Measurements from ENCODE around the gene TBC1D1. TPM values are rescaled to one million over a fixed set of nuclear protein-coding genes. Genes with fewer than 3 reads are reported as not detected.

The TBC1D1 gene
- total RNA-seq, 5 donors from 2014 or later (not counting 1 experiment from before 2014, with no cell fraction given), result 46.3 to 58.1 (median 47.6) TPM

- Mint-ChIP-seq H3K4me1 (peaks cover 14 to 25% (median 18%) of the 10 kb centered on the region in 3 donors), H3K27ac (no peak overlapping the region), H3K4me3 (no peak overlapping the region), H3K27me3 (no peaks in the 10 kb centered on the region), H3K9me3 (no peaks in the 10 kb centered on the region), H3K36me3 (peaks cover 4% of the 10 kb centered on the region)
- POLR2A ChIA-PET, result no interaction called here
- Histone ChIP-seq H3K36me3 (ENCODE audit: control insufficient read depth in 2 of 2, extremely low read depth in 1 of 2, insufficient read depth in 1 of 2, low read length in 1 of 2) (no peaks in the 10 kb centered on the region), H3K27me3 (replicated peaks in 1 of 2; ENCODE audit: control insufficient read depth in 2 of 2, extremely low read depth in 1 of 2, insufficient read depth in 2 of 2, low read length in 1 of 2) (no peaks in the 10 kb centered on the region), H3K4me3 (ENCODE audit: control insufficient read depth in 1 of 2, extremely low read depth in 1 of 2, low read length in 1 of 2) (no peak overlapping the region), H3K4me1 (ENCODE audit: control insufficient read depth in 1 of 2, extremely low read depth in 1 of 2, insufficient read depth in 2 of 2, low read length in 2 of 2) (no peaks in the 10 kb centered on the region), H3K9me3 (no peaks in the 10 kb centered on the region), H3K27ac (ENCODE audit: low read length) (no peak overlapping the region)
- DNase-seq (no peak), ATAC-seq (replicated peaks in 1 of 4) (no peak)
- no CpG with 5 or more reads among the region's 3 CpGs for WGBS (ENCODE audit: insufficient coverage)
- CTCF ChIA-PET, result no interaction called here
Observed at GRCh38 chr4:37966044-37966443, 75.2 kb downstream of the TBC1D1 start.

GRCh38 chr4:37967736-37968135, 76.9 kb downstream of the TBC1D1 start:
- no peaks in the 10 kb centered on the region for H3K9me3 ChIP-seq
- H3K27ac Mint-ChIP-seq, result peak overlapping the region in 1 of 2 donors; percentile 28
- no peak for DNase-seq
- peaks cover 4% of the 10 kb centered on the region for H3K36me3 Mint-ChIP-seq
- no peaks in the 10 kb centered on the region for H3K27me3 Mint-ChIP-seq
- no peak for ATAC-seq (replicated peaks in 1 of 4)
- H3K27ac ChIP-seq (ENCODE audit: low read length), result no peak overlapping the region
- peaks cover 14 to 26% (median 18%) of the 10 kb centered on the region in 3 donors for H3K4me1 Mint-ChIP-seq
- no peak overlapping the region for H3K4me3 Mint-ChIP-seq
- ChIA-PET POLR2A (no interaction called here), CTCF (interaction anchor here in 1 of 2 donors (1.7 kb wide), 1 partner anchor 68 kb away, joined by 5 read pairs; no protein-coding TSS in a partner anchor)
- no peak overlapping the region for H3K4me3 ChIP-seq (ENCODE audit: control insufficient read depth in 1 of 2, extremely low read depth in 1 of 2, low read length in 1 of 2)
- no peaks in the 10 kb centered on the region for H3K4me1 ChIP-seq (ENCODE audit: control insufficient read depth in 1 of 2, extremely low read depth in 1 of 2, insufficient read depth in 2 of 2, low read length in 2 of 2)
- WGBS (ENCODE audit: insufficient coverage), result 56% methylated on average over 1 of the region's 5 CpGs
- no peaks in the 10 kb centered on the region for H3K36me3 ChIP-seq (ENCODE audit: control insufficient read depth in 2 of 2, extremely low read depth in 1 of 2, insufficient read depth in 1 of 2, low read length in 1 of 2)
- H3K9me3 Mint-ChIP-seq, result no peaks in the 10 kb centered on the region
- no peaks in the 10 kb centered on the region for H3K27me3 ChIP-seq (replicated peaks in 1 of 2; ENCODE audit: control insufficient read depth in 2 of 2, extremely low read depth in 1 of 2, insufficient read depth in 2 of 2, low read length in 1 of 2)

- Mint-ChIP-seq H3K27me3 (no peaks in the 10 kb centered on the region), H3K36me3 (peaks cover 4% of the 10 kb centered on the region), H3K27ac (no peak overlapping the region), H3K4me1 (peaks cover 14 to 26% (median 18%) of the 10 kb centered on the region in 3 donors), H3K4me3 (no peak overlapping the region), H3K9me3 (no peaks in the 10 kb centered on the region)
- ATAC-seq (replicated peaks in 1 of 4), result no peak
- H3K27ac ChIP-seq (ENCODE audit: low read length), result no peak overlapping the region
- POLR2A ChIA-PET, result no interaction called here
- WGBS (ENCODE audit: insufficient coverage), result 83% methylated on average over 2 of the region's 3 CpGs
- no peaks in the 10 kb centered on the region for H3K36me3 ChIP-seq (ENCODE audit: control insufficient read depth in 2 of 2, extremely low read depth in 1 of 2, insufficient read depth in 1 of 2, low read length in 1 of 2)
- CTCF ChIA-PET, result no interaction called here
- H3K9me3 ChIP-seq, result no peaks in the 10 kb centered on the region
- no peaks in the 10 kb centered on the region for H3K27me3 ChIP-seq (replicated peaks in 1 of 2; ENCODE audit: control insufficient read depth in 2 of 2, extremely low read depth in 1 of 2, insufficient read depth in 2 of 2, low read length in 1 of 2)
- no peak for DNase-seq
- H3K4me1 ChIP-seq (ENCODE audit: control insufficient read depth in 1 of 2, extremely low read depth in 1 of 2, insufficient read depth in 2 of 2, low read length in 2 of 2), result no peaks in the 10 kb centered on the region
- H3K4me3 ChIP-seq (ENCODE audit: control insufficient read depth in 1 of 2, extremely low read depth in 1 of 2, low read length in 1 of 2), result no peak overlapping the region
Observed at GRCh38 chr4:37968747-37969146, 77.9 kb downstream of the TBC1D1 start.

GRCh38 chr4:37970702-37971101, 79.8 kb downstream of the TBC1D1 start:
- no peak overlapping the region for H3K4me3 ChIP-seq (ENCODE audit: control insufficient read depth in 1 of 2, extremely low read depth in 1 of 2, low read length in 1 of 2)
- H3K4me1 Mint-ChIP-seq, result peaks cover 8 to 15% (median 12%) of the 10 kb centered on the region in 3 donors
- peak; percentile 64 to 71 (median 68) for ATAC-seq (replicated peaks in 1 of 4)
- CTCF ChIA-PET, result interaction anchor here (0.5 to 1.6 kb wide), 3 partner anchors 9 to 146 kb away, joined by 3 read pairs; partner anchors contain the start of gene PGM2 (in 1 of the 2)
- no peak overlapping the region for H3K4me3 Mint-ChIP-seq
- H3K9me3 Mint-ChIP-seq, result no peaks in the 10 kb centered on the region
- no peaks in the 10 kb centered on the region for H3K27me3 Mint-ChIP-seq
- H3K9me3 ChIP-seq, result no peaks in the 10 kb centered on the region
- no peaks in the 10 kb centered on the region for H3K4me1 ChIP-seq (ENCODE audit: control insufficient read depth in 1 of 2, extremely low read depth in 1 of 2, insufficient read depth in 2 of 2, low read length in 2 of 2)
- no peak overlapping the region for H3K27ac ChIP-seq (ENCODE audit: low read length)
- POLR2A ChIA-PET, result no interaction called here
- no peak overlapping the region for H3K27ac Mint-ChIP-seq
- no CpG with 5 or more reads among the region's 1 CpG for WGBS (ENCODE audit: insufficient coverage)
- peaks cover 4% of the 10 kb centered on the region for H3K36me3 Mint-ChIP-seq
- no peaks in the 10 kb centered on the region for H3K27me3 ChIP-seq (replicated peaks in 1 of 2; ENCODE audit: control insufficient read depth in 2 of 2, extremely low read depth in 1 of 2, insufficient read depth in 2 of 2, low read length in 1 of 2)
- DNase-seq, result peak in 33 of 35 experiments; percentile 13 to 68 (median 49)
- no peaks in the 10 kb centered on the region for H3K36me3 ChIP-seq (ENCODE audit: control insufficient read depth in 2 of 2, extremely low read depth in 1 of 2, insufficient read depth in 1 of 2, low read length in 1 of 2)

- peaks cover 4% of the 10 kb centered on the region for H3K36me3 Mint-ChIP-seq
- H3K4me3 Mint-ChIP-seq, result no peak overlapping the region
- peaks cover 8 to 15% (median 10%) of the 10 kb centered on the region in 3 donors for H3K4me1 Mint-ChIP-seq
- Histone ChIP-seq H3K4me3 (ENCODE audit: control insufficient read depth in 1 of 2, extremely low read depth in 1 of 2, low read length in 1 of 2) (no peak overlapping the region), H3K36me3 (ENCODE audit: control insufficient read depth in 2 of 2, extremely low read depth in 1 of 2, insufficient read depth in 1 of 2, low read length in 1 of 2) (no peaks in the 10 kb centered on the region), H3K27me3 (replicated peaks in 1 of 2; ENCODE audit: control insufficient read depth in 2 of 2, extremely low read depth in 1 of 2, insufficient read depth in 2 of 2, low read length in 1 of 2) (no peaks in the 10 kb centered on the region), H3K9me3 (no peaks in the 10 kb centered on the region), H3K27ac (ENCODE audit: low read length) (no peak overlapping the region), H3K4me1 (ENCODE audit: control insufficient read depth in 1 of 2, extremely low read depth in 1 of 2, insufficient read depth in 2 of 2, low read length in 2 of 2) (no peaks in the 10 kb centered on the region)
- ATAC-seq (replicated peaks in 1 of 4) (no peak), DNase-seq (no peak)
- POLR2A ChIA-PET, result no interaction called here
- no peaks in the 10 kb centered on the region for H3K9me3 Mint-ChIP-seq
- no peaks in the 10 kb centered on the region for H3K27me3 Mint-ChIP-seq
- 100% methylated on average over 3 of the region's 4 CpGs for WGBS (ENCODE audit: insufficient coverage)
- peak overlapping the region in 1 of 2 donors; percentile 30 for H3K27ac Mint-ChIP-seq
- CTCF ChIA-PET, result interaction anchor here (1.3 to 1.6 kb wide), 2 partner anchors 10 to 145 kb away, joined by 3 read pairs; partner anchors contain the start of gene PGM2 (in 1 of the 2)
Observed at GRCh38 chr4:37971202-37971601, 80.3 kb downstream of the TBC1D1 start.

- DNase-seq (no peak), ATAC-seq (replicated peaks in 1 of 4) (no peak)
- Histone ChIP-seq H3K27me3 (replicated peaks in 1 of 2; ENCODE audit: control insufficient read depth in 2 of 2, extremely low read depth in 1 of 2, insufficient read depth in 2 of 2, low read length in 1 of 2) (no peaks in the 10 kb centered on the region), H3K4me1 (ENCODE audit: control insufficient read depth in 1 of 2, extremely low read depth in 1 of 2, insufficient read depth in 2 of 2, low read length in 2 of 2) (peaks cover 4 to 13% of the 10 kb centered on the region in 2 experiments), H3K4me3 (ENCODE audit: control insufficient read depth in 1 of 2, extremely low read depth in 1 of 2, low read length in 1 of 2) (no peak overlapping the region), H3K27ac (ENCODE audit: low read length) (no peak overlapping the region), H3K36me3 (ENCODE audit: control insufficient read depth in 2 of 2, extremely low read depth in 1 of 2, insufficient read depth in 1 of 2, low read length in 1 of 2) (no peaks in the 10 kb centered on the region), H3K9me3 (no peaks in the 10 kb centered on the region)
- Mint-ChIP-seq H3K4me1 (peaks cover 8 to 23% (median 15%) of the 10 kb centered on the region in 3 donors), H3K9me3 (no peaks in the 10 kb centered on the region), H3K36me3 (no peaks in the 10 kb centered on the region), H3K27ac (peak overlapping the region in 1 of 2 donors; percentile 9), H3K27me3 (no peaks in the 10 kb centered on the region), H3K4me3 (no peak overlapping the region)
- ChIA-PET POLR2A (no interaction called here), CTCF (no interaction called here)
- WGBS (ENCODE audit: insufficient coverage), result no CpG with 5 or more reads among the region's 3 CpGs
Observed at GRCh38 chr4:37973441-37973840, 82.6 kb downstream of the TBC1D1 start.

Data from T-cell (primary cell).